HG03432 (cell line): ENCODE data around the gene YIPF7.

Experiments
- ATAC-seq: cut with Tn5 transposase; IDR thresholded peaks from one replicate; pipeline ENCODE4 v1.9.1; 2021; ENCODE audit warnings: mild to moderate bottlenecking, moderate library complexity; ENCODE audit not compliant: unreplicated experiment

The YIPF7 gene

DNA sequence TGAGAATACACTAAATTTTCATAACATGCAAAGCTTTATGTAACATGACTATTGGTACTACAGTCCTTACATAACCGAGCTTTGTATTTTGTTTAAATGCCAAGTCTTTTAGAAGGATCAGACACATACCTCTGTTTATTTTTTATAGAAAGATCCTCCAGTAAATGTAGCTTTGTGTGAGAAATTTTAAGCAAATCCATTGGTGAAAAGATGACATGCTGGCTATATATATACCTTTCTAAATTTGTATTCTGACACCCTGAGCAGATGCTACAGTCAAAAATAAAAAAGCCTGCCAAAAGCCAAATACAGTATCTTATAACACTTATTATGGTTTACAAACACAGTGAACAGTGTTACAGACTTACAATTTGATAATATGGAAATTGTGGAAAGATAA, at the start of gene YIPF7:
TSS of gene YIPF7 (minus strand) at position 201 of the 400 bp plus-strand sequence. CDS start 1,525 bp downstream, outside the sequence.
- ATAC-seq: no peak

DNA sequence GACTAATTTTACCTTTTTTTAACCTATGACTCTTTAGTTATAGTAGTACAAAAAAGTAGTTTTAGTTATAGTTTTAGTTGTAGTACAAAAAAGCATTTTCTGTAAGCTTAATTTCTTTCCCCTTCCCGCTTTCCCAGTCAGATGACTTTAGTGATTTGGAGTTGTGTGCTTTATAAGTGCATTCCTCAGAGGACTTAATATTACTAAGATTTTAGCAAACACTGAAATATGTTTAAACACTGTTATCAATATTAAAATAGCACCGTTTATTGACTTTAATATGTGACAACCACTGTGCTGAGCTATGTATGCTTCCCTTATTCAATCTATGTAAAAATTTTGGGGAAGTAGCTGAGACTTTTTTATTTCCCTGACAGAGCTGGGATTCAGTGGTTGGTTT, 49.6 kb upstream of the YIPF7 start:
- no peak for ATAC-seq

DNA sequence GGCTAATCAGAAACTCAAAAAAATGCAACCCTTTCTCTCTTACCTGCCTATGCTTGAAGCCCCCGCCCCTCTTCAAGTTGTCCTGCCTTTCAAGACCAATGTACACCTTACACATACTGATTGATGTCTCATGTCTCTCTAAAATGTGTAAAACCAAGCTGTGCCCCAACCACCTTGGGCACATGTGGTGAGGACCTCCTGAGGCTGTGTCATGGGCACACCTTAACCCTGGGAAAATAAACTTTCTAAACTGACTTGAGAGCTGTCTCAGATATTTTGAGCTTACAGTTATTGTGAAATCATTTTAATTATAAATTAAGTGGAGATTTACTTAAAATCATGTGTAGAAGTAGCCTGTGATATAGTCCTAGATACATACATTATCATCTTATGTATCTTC, 49.0 kb upstream of the YIPF7 start:
- no peak for ATAC-seq

DNA sequence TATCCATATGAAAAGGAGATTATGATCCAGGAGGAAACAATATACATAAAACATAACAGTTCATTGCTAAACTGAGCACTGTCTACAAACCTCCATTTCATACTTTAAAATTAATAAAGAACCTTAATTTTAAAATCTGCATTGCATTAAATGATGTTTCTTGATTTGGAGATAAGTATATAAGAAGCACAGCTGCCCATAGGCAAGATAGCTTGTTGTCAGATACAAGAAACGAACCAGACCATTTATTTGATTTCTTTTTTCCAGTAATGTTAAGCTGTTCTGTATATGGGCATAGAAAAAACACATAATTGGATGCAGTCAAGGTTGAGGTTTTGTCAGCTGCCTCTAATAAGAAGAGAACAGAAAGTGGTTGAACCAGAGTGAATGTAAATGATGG, 33.2 kb upstream of the YIPF7 start:
- no peak for ATAC-seq

DNA sequence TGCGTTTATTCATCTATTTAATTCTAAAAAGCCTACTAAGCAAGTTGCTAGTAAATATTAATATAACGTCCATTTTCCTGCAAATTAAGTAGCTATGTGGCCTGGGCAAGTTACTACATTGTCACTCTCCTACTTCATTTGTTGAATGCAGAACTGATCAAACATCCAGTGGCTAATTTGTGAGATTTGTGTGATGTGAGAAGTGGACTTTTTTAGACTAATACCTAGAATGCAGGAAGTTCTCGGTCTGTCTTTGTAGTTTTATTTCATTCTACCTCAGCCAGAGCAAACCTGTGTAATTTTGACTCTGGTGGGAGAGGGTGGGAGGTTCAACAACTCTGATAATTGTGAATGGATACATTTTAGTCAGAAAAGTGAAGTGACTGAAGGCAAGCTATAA, 27.6 kb upstream of the YIPF7 start:
- peak; percentile 2 for ATAC-seq

DNA sequence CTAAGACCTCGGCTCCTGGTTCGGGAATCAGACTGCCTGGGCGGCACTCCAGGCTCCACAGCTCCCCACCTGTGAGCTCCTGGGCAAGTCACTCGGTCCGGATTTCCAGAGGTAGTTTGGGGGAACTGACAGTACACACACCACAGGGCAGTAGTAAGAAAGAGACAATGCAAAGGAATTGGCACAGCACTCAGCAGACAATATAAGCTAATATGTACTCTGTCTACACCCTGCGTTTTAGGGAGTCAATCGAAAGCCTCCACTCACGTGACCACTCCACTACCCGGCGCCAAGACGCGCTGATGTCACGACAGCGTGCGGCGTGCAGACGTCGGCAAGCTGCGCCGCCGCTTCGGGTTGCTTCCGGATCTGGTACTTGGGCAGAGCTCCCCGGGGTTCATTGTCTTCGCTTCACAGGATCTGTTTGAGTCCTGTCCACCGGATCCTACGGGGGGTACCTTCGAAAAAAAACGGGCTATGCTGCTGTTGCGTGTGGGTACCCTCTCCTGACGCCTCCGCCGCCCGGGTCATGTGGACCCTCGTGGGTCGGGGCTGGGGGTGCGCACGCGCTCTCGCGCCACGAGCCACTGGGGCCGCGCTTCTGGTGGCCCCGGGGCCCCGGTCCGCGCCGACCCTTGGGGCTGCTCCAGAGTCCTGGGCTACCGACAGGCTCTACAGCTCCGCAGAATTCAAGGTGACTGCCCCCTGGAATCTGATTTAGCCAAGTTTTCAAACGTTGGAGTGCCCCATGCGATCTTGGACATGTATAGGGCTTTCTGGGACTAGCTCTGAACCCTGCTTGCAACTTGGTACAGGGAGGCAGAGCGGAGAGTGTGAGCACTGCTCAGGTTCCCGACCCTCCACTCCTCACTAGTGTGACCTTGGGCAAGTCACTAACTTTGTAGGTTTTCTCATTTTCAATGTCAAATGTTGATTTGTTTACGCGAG, 26.9 kb upstream of the YIPF7 start, which contains the start of gene GUF1:
TSS of gene GUF1 (plus strand) at position 327 of the 948 bp plus-strand sequence. CDS start at position 530, 203 bp downstream.
- peak; percentile 97 for ATAC-seq

DNA sequence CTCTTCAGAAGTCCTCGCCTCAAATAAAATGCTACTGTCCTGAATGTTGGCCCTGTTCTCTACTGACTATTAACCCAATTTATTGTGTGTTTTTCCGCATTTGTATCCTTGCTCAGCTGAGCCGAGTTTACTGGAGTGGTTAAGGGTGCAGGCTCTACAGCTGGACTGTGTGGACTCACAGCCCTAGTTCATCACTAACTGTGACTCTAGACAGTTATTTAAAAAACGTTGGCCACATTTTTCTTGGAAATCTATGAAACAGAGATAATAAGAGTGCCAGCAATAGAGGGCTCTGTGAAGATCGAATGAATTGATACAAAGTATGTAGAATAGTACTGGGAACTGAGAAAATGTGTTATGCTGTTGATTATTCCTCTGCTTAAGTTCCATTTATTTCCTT, 23.9 kb upstream of the YIPF7 start:
- no peak for ATAC-seq

DNA sequence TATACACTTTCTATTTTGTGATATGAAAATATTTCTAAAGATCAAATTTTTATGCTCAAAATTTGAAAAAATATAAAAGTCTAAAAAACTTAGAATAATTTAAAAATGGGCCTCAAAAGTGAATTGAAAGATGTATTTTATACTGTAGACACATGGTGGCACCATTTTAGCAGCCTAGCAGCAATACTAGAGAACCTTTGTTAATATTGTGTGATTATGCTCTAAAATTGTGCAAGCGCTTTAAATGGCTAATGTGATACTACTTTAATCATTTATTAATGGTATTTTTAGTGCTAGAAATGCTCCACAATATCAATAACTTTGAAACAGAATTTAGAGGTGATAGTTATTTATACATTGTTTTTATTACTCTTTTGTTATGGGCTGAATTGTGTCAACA, 23.0 kb upstream of the YIPF7 start:
- ATAC-seq: no peak

DNA sequence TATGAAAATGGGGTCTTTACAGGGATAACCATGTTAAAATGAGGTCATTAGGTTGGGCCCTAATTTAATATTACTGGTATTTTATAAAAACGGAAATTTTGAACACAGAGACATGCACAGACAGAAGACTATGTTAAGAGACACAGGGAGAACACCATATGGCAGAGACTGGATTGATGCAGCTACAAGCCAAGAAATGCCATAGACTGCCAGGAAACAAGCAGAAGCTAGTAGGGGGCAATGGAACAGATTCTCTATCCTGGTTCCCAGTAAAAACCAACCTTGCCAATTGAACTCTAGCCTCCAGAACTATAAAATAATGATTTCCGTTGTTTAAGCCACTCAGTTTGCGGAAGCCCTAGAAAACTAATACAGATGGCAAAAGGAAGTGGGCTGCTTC, 20.2 kb upstream of the YIPF7 start:
- no peak for ATAC-seq

DNA sequence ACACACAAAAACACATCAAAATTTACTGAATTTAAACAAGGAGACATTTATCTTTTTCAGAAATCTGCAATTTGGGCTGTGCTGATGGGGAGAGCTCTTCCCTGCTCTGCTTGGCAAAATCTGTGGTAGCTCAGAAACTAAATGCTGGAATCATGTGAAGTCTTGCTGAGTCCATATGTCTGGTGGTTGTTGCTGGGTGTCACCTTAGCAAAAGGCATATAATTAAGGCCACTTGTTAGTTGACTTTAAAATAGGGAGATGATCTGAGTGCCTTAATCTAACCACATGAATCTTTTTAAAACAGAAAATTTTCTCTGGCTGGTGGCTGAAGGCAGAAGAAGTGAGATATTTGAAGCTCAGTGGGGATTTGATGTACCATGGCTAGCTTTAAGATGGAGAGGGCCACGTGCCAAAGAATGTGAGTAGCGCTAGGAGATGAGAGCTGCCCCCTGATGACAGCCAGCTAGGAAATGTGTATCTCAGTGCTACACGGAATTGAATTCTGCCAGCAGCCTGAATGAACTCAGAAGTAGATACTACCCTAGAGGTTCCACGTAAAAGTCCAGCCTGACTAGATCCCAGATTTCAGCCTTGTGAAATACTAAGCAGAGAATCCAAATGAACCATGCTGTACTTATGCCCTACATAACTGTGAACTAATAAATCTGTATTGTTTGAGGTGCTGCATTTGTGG, 19.2 kb upstream of the YIPF7 start:
- ATAC-seq: no peak

DNA sequence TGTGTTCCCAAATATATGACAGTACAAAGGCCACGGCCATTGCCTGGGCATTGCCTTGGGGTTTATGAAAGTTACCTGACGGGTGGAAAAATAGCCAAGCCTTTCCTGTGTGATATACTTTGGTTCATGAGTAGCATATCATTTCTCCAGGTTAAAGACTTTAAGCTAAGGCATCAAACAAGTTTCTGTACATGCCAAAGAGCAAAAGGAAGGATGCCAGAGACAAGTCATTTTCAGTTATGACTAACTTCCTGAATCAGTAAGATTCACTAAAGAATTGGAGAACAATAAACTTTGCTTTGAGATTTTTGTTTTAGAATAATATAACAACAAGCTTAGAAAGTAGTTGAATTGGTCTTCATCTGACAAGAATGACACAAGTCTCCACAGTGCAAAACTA, 17.1 kb upstream of the YIPF7 start:
- no peak for ATAC-seq

DNA sequence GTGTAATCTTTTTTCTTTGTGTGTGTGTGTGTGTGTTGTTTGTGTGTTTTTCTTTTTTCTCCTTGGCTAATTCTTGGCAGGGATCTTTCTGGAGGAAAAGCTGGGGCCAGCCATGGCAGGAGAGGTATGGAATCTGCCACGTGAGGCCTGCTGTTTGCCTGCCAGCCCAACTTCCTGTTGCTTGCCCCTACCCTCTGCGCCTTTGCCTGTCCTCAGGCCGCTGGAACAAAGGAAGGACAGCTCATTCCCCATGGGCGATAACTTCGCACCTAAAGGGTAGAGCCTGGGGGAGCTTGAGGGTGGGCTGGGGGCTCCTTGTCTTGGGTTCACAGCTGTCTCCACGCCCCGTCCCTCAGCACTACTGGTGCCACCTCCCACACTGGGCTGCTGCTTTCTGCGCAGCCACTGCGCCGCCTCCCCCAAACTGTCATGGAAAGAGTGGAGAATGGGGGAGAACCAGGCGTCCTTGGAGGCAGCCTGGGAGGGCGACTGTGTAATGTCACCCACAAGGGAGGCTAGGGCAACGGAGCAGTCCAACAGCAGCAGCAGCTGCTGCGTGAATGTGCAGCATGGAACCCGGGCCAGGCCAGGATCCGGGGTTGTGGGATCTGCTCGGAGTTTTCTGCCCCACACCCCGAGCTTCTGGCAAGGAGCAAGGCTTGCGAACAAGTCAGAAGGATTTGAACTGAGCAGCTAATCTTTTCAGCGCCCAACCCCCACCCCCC, 12.3 kb upstream of the YIPF7 start:
- ATAC-seq: no peak

DNA sequence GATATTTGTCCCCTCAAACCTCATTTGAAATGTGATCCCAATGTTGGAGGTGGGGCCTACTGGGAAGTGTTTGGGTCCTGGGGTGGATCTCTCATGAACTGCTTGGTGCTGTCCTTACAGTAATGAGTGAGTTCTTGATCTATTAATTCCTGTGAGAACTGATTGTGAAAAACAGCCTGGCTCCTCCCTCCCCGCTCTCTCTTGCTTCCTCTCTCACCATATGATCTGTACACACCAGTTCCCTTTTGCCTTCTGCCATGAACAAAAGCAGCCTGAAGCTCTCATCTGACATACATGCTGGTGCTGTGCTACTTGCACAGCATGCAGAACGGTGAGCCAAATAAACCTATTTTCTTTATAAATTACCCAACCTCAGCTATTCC, 11.2 kb upstream of the YIPF7 start:
- peak; percentile 58 for ATAC-seq

DNA sequence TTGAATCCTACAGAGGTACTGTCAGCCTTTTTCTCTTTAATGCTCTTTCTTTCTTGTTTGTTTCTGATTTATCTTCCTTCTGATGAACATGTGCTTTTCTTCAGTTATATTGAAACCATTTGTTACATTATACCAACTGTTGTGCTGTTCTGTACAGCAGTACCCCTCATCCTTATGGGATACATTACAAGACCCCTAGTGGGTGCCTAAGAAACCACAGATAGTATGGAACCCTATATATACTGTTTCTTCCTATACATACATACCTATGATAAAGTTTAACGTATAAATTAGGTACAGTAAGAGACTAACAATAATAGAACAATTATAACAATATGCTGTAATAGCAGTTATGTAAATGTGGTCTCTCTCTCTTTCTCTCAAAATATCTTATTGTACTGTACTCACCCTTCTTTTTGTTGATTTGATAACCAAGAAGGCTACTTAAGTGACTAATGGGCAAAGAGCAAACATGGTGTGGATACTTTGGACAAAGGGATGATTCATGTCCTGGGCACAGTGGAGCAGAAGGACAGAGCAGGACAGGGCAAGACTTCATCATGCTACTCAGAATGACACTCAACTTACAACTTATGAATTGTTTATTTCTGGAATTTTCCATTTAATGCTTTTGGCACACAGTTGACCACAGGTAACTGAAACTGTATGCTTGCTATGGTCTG, 10.7 kb upstream of the YIPF7 start:
- no peak for ATAC-seq

DNA sequence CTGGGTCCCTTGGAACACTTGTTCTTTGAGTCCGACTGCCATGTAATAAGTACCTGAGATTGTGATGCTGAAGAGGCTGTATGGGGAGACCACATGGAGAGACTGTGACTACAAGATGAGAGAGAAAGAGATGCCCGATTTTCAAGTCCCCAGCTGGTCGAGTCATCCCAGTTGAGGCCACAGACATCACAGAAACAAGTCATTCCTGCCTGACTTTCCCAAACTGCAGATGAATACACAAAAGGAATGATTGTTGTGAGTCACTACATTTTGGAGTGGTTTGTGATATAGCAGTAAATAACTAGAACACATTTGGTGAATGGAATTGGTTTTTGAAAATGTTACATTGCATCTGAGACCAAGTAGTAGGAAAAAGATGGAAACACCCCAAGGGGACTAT, 9.0 kb upstream of the YIPF7 start:
- no peak for ATAC-seq

DNA sequence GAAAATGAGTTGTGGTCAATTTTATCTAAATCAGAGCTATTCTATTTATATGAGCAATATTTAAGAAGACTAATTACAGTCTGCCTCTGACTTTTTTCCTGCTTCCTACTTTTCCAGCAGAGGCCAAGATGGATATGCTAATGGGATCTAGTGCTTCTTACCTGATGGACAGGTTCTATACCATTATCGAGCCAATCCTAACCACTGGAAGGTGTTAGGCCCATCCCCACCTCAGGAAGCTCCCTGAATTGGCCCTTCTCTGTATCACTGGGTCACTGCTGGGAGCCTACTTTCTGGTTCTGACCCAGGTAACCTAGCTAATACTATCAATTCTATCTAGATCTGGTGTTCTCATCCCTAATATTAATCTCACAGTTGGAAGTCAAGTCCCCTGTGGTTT, 577 bp upstream of the YIPF7 start:
- no peak for ATAC-seq

DNA sequence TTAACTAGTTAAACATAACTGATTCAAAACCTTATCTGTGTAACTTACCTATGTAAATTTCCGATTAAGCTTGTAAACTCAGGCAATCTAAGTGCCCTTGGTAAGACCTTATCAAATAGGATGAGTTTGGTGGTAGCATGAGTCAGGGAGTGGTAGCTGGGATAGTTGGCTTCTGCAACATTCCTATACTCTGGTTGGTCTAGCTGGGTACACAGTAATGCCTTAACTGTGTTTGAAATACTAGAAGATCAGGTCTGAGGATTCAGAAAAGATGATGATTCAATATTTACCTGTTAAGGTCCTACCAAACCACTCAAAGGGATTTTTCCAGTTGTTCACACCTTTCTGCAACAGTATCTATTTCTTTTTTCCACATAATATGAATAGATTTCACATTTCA, 5.3 kb downstream of the YIPF7 start:
- ATAC-seq: no peak

DNA sequence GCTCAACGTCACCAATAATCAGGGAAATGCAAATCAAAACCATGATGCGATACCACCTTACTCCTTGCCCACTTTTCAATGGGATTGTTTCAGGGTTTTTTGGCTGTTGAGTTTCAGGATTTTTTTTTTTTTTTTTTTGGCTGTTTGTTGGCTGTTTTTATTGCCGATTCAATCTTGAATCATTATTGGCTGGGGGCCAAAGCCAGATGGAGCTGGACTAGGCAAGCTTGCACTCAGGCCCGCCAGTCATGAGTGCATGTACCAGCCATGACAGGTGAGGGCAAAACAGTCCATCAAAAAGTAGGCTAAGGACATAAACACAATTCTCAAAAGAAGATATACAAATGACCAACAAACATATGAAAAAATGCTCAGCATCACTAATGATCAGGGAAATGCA, 13.3 kb downstream of the YIPF7 start:
- no peak for ATAC-seq

DNA sequence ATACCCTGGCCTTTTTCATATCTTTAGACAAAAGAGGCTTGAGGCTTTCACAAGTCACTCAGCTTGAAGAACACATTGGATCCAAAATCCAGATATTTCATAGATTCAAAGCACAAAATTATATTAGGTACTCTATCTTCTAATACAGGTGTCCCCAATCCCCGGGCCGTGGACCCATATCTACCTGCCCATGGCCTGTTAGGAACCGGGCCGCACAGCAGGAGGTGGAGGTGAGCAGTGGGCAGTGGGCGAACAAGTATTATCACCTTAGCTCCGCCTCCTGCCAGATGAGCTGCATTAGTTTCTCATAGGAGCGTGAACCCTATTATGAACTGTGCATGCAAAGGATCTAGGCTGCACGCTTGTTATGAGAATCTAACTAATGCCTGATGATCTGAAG, 18.7 kb downstream of the YIPF7 start:
- ATAC-seq: no peak

DNA sequence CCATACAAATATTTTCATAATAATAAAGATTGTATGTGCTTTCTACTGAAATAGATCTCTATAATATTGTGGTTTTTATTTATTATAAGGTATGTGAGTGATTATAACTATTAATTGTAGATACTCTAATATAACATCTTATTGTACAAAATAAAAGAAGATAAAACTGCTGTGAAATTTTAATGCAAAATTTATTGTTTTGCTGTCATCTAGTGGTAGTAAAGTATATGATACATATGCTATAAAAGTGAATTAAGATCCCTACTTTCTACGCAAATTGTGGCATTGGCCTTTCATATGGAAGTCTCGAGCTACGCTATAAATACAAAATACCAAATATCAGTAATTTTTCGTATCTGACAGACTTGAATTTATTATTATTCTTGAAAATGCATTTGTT, 19.3 kb downstream of the YIPF7 start:
- no peak for ATAC-seq
